ENCODE measurements around the gene SMIM5. TPM values are rescaled to one million over a fixed set of nuclear protein-coding genes. Genes with fewer than 3 reads are reported as not detected.

SMIM5 gene
- 10 to 100 TPM; 17.3 to 41.1 (median 25.0) TPM for total RNA-seq

- Histone ChIP-seq H3K27me3 (no peaks in the 10 kb centered on the region), H3K9me3 (no peaks in the 10 kb centered on the region), H3K27ac (peak within 1 kb of the TSS; percentile 60 to 95 (median 88)), H3K36me3 (peaks cover 0 to 38% (median 0%) of the 10 kb centered on the region in 3 donors), H3K4me3 (peak within 1 kb of the TSS; percentile 39 to 59 (median 42)), H3K4me1 (peaks cover 0 to 49% (median 29%) of the 10 kb centered on the region in 4 donors)
- TF ChIP-seq CTCF (IDR thresholded peaks at IDR 0.05) = peak; percentile 95 to 98 (median 97)
- TF ChIP-seq POLR2A (IDR thresholded peaks at IDR 0.05) = peak; percentile 20 to 24
- peak in 1 of 2 donors; percentile 83 for TF ChIP-seq EP300 (IDR thresholded peaks at IDR 0.05)
- DNase-seq (ENCODE audit: low spot score in 2 of 2) = peak; percentile 88
- 2% methylated on average over 10 to 12 of the region's 19 CpGs for WGBS, 2 donors
Measured at GRCh38 chr17:75632863-75633485, at the start of gene SMIM5. Gene SMIM5, plus strand, starts transcription at chr17:75633434. Its CDS starts 6,768 bp downstream, at chr17:75640202.

GRCh38 chr17:75584849-75585175 lies 48.4 kb upstream of the SMIM5 start:
- Histone ChIP-seq H3K27ac (no peak overlapping the region), H3K4me1 (peaks cover 0 to 17% (median 9%) of the 10 kb centered on the region in 4 donors), H3K9me3 (no peaks in the 10 kb centered on the region), H3K27me3 (no peaks in the 10 kb centered on the region), H3K4me3 (no peak overlapping the region), H3K36me3 (no peaks in the 10 kb centered on the region)
- 85 to 87% methylated on average over 7 of the region's 7 CpGs for WGBS, 2 donors
- DNase-seq (ENCODE audit: low spot score in 2 of 2) = no peak
- TF ChIP-seq EP300 (IDR thresholded peaks at IDR 0.05) (no peak), POLR2A (IDR thresholded peaks at IDR 0.05) (no peak), CTCF (IDR thresholded peaks at IDR 0.05) (no peak)

- Histone ChIP-seq H3K36me3 (peaks cover 0 to 19% (median 0%) of the 10 kb centered on the region in 3 donors), H3K27me3 (no peaks in the 10 kb centered on the region), H3K4me1 (peaks cover 0 to 26% (median 9%) of the 10 kb centered on the region in 4 donors), H3K27ac (peak within 1 kb of the TSS; percentile 88 to 93 (median 92)), H3K9me3 (no peaks in the 10 kb centered on the region), H3K4me3 (peak within 1 kb of the TSS; percentile 58 to 87 (median 70))
- TF ChIP-seq POLR2A (IDR thresholded peaks at IDR 0.05) (no peak), CTCF (IDR thresholded peaks at IDR 0.05) (peak; percentile 26 to 72 (median 33)), EP300 (IDR thresholded peaks at IDR 0.05) (peak in 1 of 2 donors; percentile 62)
- 2 to 8% methylated on average over 31 to 42 of the region's 82 CpGs for WGBS, 2 donors
- DNase-seq (ENCODE audit: low spot score in 2 of 2) = peak in 1 of 2 donors; percentile 25
Measured at GRCh38 chr17:75587675-75588595, 45.3 kb upstream of the SMIM5 start, which contains the start of gene MYO15B. Gene MYO15B, plus strand, starts transcription at chr17:75587800. Its CDS starts 258 bp downstream, at chr17:75588058.

GRCh38 chr17:75588596-75589011 lies 44.6 kb upstream of the SMIM5 start:
- DNase-seq (ENCODE audit: low spot score in 2 of 2) = no peak
- WGBS, 2 donors = 0% methylated on average over 1 to 21 of the region's 49 CpGs
- H3K9me3 ChIP-seq = no peaks in the 10 kb centered on the region
- H3K4me3 ChIP-seq = peak overlapping the region; percentile 58 to 87 (median 70)
- H3K27ac ChIP-seq = peak overlapping the region; percentile 88 to 93 (median 92)
- peaks cover 0 to 19% (median 0%) of the 10 kb centered on the region in 3 donors for H3K36me3 ChIP-seq
- H3K27me3 ChIP-seq = no peaks in the 10 kb centered on the region
- peaks cover 0 to 26% (median 9%) of the 10 kb centered on the region in 4 donors for H3K4me1 ChIP-seq
- no peak for TF ChIP-seq EP300 (IDR thresholded peaks at IDR 0.05)
- no peak for TF ChIP-seq POLR2A (IDR thresholded peaks at IDR 0.05)
- no peak for TF ChIP-seq CTCF (IDR thresholded peaks at IDR 0.05)
